Calu3 (cell line): ENCODE data around the gene BACE2. TPM values are rescaled to one million over a fixed set of nuclear protein-coding genes. Genes with fewer than 3 reads are reported as not detected.
A peak's percentile ranks its signal among the peaks of the same experiment; 100 is the strongest.

Source experiments
- BruUV-seq: library from RNA; stranded (reverse); fragments of 400-500 nt; replicated peaks from 2 replicates; lab custom pipeline; 2021; lab: Mats Ljungman, UMichigan
- CTCF ChIA-PET: fragments of 300-600 bp; sonication (Branson Sonifier 250); formaldehyde crosslinking; loops from one replicate; lab custom pipeline; 2022; ENCODE audit warnings: antibody characterized with exemption; lab: Charles Lee
- DNase-seq: peaks from one replicate; pipeline ENCODE4 v3.0.0; 2022
- H3K27ac Mint-ChIP-seq: one replicate; pipeline ENCODE4 v1.8.0; 2022; ENCODE audit warnings: mixed read lengths; ENCODE audit not compliant: unreplicated experiment
- H3K27me3 Mint-ChIP-seq: one replicate; pipeline ENCODE4 v1.8.0; 2022; ENCODE audit warnings: mixed read lengths; ENCODE audit not compliant: unreplicated experiment
- H3K36me3 Mint-ChIP-seq: one replicate; pipeline ENCODE4 v1.8.0; 2022; ENCODE audit warnings: mild to moderate bottlenecking, moderate library complexity, mixed read lengths; ENCODE audit not compliant: insufficient read depth, unreplicated experiment
- H3K4me1 Mint-ChIP-seq: one replicate; pipeline ENCODE4 v1.8.0; 2022; ENCODE audit warnings: mild to moderate bottlenecking, low read depth, mixed read lengths; ENCODE audit not compliant: unreplicated experiment
- H3K4me3 Mint-ChIP-seq: one replicate; pipeline ENCODE4 v1.8.0; 2022; ENCODE audit warnings: mild to moderate bottlenecking, low read depth, moderate library complexity, mixed read lengths; ENCODE audit not compliant: unreplicated experiment
- H3K9me3 Mint-ChIP-seq: one replicate; pipeline ENCODE4 v1.8.0; 2022; ENCODE audit warnings: low read depth, mixed read lengths; ENCODE audit not compliant: unreplicated experiment
- CTCF ChIP-seq: fragments of 200-600 bp; IDR thresholded peaks from one replicate; pipeline ENCODE4 v1.8.0; 2022; ENCODE audit warnings: antibody characterized with exemption; ENCODE audit not compliant: unreplicated experiment
- intact Hi-C: fragments of 100-400 bp; cut with micrococcal nuclease; formaldehyde crosslinking; loops from one replicate; pipeline ENCODE4 v1.10.0; 2022; ENCODE audit not compliant: unreplicated experiment
- total RNA-seq: library from RNA; stranded (reverse); gene quantifications from 2 replicates; pipeline ENCODE4 v1.2.3, GENCODE V29; 2022

BACE2 gene
- total RNA-seq, 1 experiment from 2014 or later, result 59.0 TPM

- H3K27me3 Mint-ChIP-seq, result no peaks in the 10 kb centered on the region
- no peak overlapping the region for H3K4me3 Mint-ChIP-seq
- no peak overlapping the region for H3K27ac Mint-ChIP-seq
- H3K9me3 Mint-ChIP-seq, result no peaks in the 10 kb centered on the region
- no peak for DNase-seq
- CTCF ChIA-PET, result no interaction called here
- no TSS peak for BruUV-seq
- no peak for TF ChIP-seq CTCF
- intact Hi-C loops, result no loop called here
- no peaks in the 10 kb centered on the region for H3K4me1 Mint-ChIP-seq
- H3K36me3 Mint-ChIP-seq, result peaks cover 4% of the 10 kb centered on the region
These were observed 109.9 kb downstream of the BACE2 start for GRCh38 chr21:41277846-41278245.

GRCh38 chr21:41280115-41280919 is 112.4 kb downstream of the BACE2 start:
- no peak for TF ChIP-seq CTCF

GRCh38 chr21:41282412-41282811 is 114.5 kb downstream of the BACE2 start:
- CTCF ChIA-PET, result interaction anchor here (1.1 to 2.1 kb wide), 4 partner anchors 78 to 177 kb away, joined by 3 to 55 read pairs (median 14); no protein-coding TSS in a partner anchor
- no peak for TF ChIP-seq CTCF
- intact Hi-C loops, result loop anchor here (5.0 kb wide), 1 partner anchor 180 kb away; no protein-coding TSS in a partner anchor
- Mint-ChIP-seq H3K36me3 (no peaks in the 10 kb centered on the region), H3K27me3 (no peaks in the 10 kb centered on the region), H3K4me1 (no peaks in the 10 kb centered on the region), H3K4me3 (no peak overlapping the region), H3K27ac (no peak overlapping the region), H3K9me3 (no peaks in the 10 kb centered on the region)
- BruUV-seq, result no TSS peak
- DNase-seq, result no peak

More at GRCh38 chr21:41280115-41280919, 112.4 kb downstream of the BACE2 start:
- no peak overlapping the region for H3K4me3 Mint-ChIP-seq
- H3K27ac Mint-ChIP-seq, result no peak overlapping the region
- H3K9me3 Mint-ChIP-seq, result no peaks in the 10 kb centered on the region
- H3K36me3 Mint-ChIP-seq, result peaks cover 3% of the 10 kb centered on the region
- CTCF ChIA-PET, result no interaction called here
- H3K4me1 Mint-ChIP-seq, result no peaks in the 10 kb centered on the region
- intact Hi-C loops, result loop anchor here (5.0 kb wide), 1 partner anchor 182 kb away; no protein-coding TSS in a partner anchor
- DNase-seq, result no peak
- BruUV-seq, result no TSS peak
- no peaks in the 10 kb centered on the region for H3K27me3 Mint-ChIP-seq

- TF ChIP-seq CTCF, result peak; percentile 42
- Mint-ChIP-seq H3K36me3 (no peaks in the 10 kb centered on the region), H3K27me3 (no peaks in the 10 kb centered on the region), H3K4me1 (no peaks in the 10 kb centered on the region), H3K4me3 (no peak overlapping the region), H3K27ac (no peak overlapping the region), H3K9me3 (no peaks in the 10 kb centered on the region)
- CTCF ChIA-PET, result interaction anchor here (0.6 to 2.1 kb wide), 11 partner anchors 43 to 329 kb away, joined by 3 to 55 read pairs (median 6); partner anchors contain the start of gene MX1
- intact Hi-C loops, result loop anchor here (1.0 to 5.0 kb wide), 2 partner anchors 77 to 179 kb away; no protein-coding TSS in a partner anchor
- peak; percentile 56 for DNase-seq
- no TSS peak for BruUV-seq
These were observed 115.4 kb downstream of the BACE2 start for GRCh38 chr21:41283211-41283818.
